C4-2B (cell line): Measurements from ENCODE around the gene CCL4.

Experiments used
- CTCF ChIP-seq: fragments of 450-650 bp; conservative IDR thresholded peaks from 2 replicates; pipeline ENCODE4 v1.5.1; 2017; ENCODE audit warnings: mild to moderate bottlenecking
- ZFX ChIP-seq: fragments of 450-650 bp; IDR thresholded peaks from 2 replicates; pipeline ENCODE4 v1.6.1; 2017

DNA sequence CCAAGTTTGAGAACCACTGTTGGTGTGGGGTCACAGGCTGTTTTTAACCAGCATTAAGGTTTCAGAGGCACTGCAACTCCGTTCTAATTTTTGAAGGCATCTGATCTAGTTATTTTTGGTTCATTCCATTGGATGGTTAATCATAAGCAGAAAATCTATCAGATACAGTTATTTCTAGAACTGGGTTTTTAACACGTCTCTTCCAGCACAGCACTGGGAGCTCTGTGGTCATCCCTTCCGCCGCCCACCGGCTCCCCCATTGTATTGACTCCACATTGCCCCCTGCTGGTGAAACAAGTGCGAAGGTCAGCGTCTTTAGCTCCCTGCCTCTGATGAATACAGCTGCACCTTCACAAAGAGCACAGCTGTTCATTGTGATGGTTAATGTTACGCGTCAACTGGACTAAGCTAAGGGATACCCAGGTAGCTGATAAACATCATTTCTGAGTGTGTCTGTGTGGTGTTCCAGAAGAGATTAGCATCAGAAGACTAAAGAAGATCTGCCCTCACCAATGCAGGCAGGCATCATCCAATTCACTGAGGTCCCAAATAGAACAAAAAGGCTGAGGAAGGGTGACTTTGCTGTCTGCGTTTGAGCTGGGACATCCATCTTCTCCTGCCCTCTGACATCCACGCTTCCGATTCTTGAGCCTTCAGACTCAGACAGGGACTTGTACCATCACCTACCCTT lies 31.1 kb upstream of the CCL4 start:
- TF ChIP-seq CTCF (peak; percentile 91), ZFX (no peak)
